ENCODE measurements around the gene TMEM222. TPM values are rescaled to one million over a fixed set of nuclear protein-coding genes. Genes with fewer than 3 reads are reported as not detected.

Gene TMEM222
- total RNA-seq, 1 experiment from 2014 or later = 38.3 TPM

- intact Hi-C loops (cut with micrococcal nuclease) = loop anchor here (1.0 kb wide), 1 partner anchor 23 kb away; the partner anchor contains the start of gene MAP3K6
- ChIA-PET CTCF (interaction anchor here (0.7 to 6.0 kb wide), 12 partner anchors 10 to 147 kb away, joined by 3 to 45 read pairs (median 6); partner anchors contain the start of genes CD164L2 and WASF2), POLR2A (interaction anchor here (0.6 to 4.4 kb wide), 21 partner anchors 9 to 332 kb away, joined by 3 to 78 read pairs (median 5); partner anchors contain the start of genes CD164L2, MAP3K6, TMEM222 and WDTC1)
- Mint-ChIP-seq H3K4me3 (ENCODE audit: unreplicated experiment) (peak overlapping the region; percentile 82), H3K27ac (ENCODE audit: low read depth, unreplicated experiment) (peak overlapping the region; percentile 95), H3K4me1 (ENCODE audit: insufficient read depth, unreplicated experiment) (peaks cover 58% of the 10 kb centered on the region), H3K9me3 (ENCODE audit: unreplicated experiment) (no peaks in the 10 kb centered on the region), H3K27me3 (ENCODE audit: insufficient read depth, unreplicated experiment) (no peaks in the 10 kb centered on the region), H3K36me3 (ENCODE audit: insufficient read depth, unreplicated experiment) (peaks cover 61% of the 10 kb centered on the region)
- TF ChIP-seq CTCF (IDR thresholded peaks at IDR 0.05; ENCODE audit: unreplicated experiment) = no peak
- peak; percentile 93 for DNase-seq (ENCODE audit: unreplicated experiment)
- no TSS peak for BruUV-seq (replicated peaks)
These were observed 21.0 kb downstream of the TMEM222 start for GRCh38 chr1:27342778-27343638.

- Mint-ChIP-seq H3K4me3 (ENCODE audit: unreplicated experiment) (peak overlapping the region; percentile 82), H3K36me3 (ENCODE audit: insufficient read depth, unreplicated experiment) (peaks cover 61% of the 10 kb centered on the region), H3K9me3 (ENCODE audit: unreplicated experiment) (no peaks in the 10 kb centered on the region), H3K4me1 (ENCODE audit: insufficient read depth, unreplicated experiment) (peaks cover 59% of the 10 kb centered on the region), H3K27ac (ENCODE audit: low read depth, unreplicated experiment) (peak overlapping the region; percentile 95), H3K27me3 (ENCODE audit: insufficient read depth, unreplicated experiment) (no peaks in the 10 kb centered on the region)
- POLR2A ChIA-PET = interaction anchor here (0.6 to 3.2 kb wide), 16 partner anchors 8 to 47 kb away, joined by 3 to 78 read pairs (median 4); partner anchors contain the start of genes CD164L2 and MAP3K6
- TF ChIP-seq CTCF (IDR thresholded peaks at IDR 0.05; ENCODE audit: unreplicated experiment) = no peak
- intact Hi-C loops (cut with micrococcal nuclease) = loop anchor here (1.0 kb wide), 1 partner anchor 23 kb away; the partner anchor contains the start of gene MAP3K6
- no peak for DNase-seq (ENCODE audit: unreplicated experiment)
- CTCF ChIA-PET = interaction anchor here (0.5 to 6.0 kb wide), 7 partner anchors 10 to 59 kb away, joined by 3 to 45 read pairs (median 5); partner anchors contain the start of gene CD164L2
- BruUV-seq (replicated peaks) = no TSS peak
These were observed 21.7 kb downstream of the TMEM222 start for GRCh38 chr1:27343639-27344025.

GRCh38 chr1:27345272-27345671 is 23.3 kb downstream of the TMEM222 start:
- Mint-ChIP-seq H3K4me1 (ENCODE audit: insufficient read depth, unreplicated experiment) (peaks cover 47% of the 10 kb centered on the region), H3K27me3 (ENCODE audit: insufficient read depth, unreplicated experiment) (no peaks in the 10 kb centered on the region), H3K27ac (ENCODE audit: low read depth, unreplicated experiment) (no peak overlapping the region), H3K4me3 (ENCODE audit: unreplicated experiment) (no peak overlapping the region), H3K9me3 (ENCODE audit: unreplicated experiment) (no peaks in the 10 kb centered on the region), H3K36me3 (ENCODE audit: insufficient read depth, unreplicated experiment) (peaks cover 69% of the 10 kb centered on the region)
- intact Hi-C loops (cut with micrococcal nuclease) = no loop called here
- ChIA-PET CTCF (interaction anchor here (0.6 to 6.0 kb wide), 6 partner anchors 12 to 790 kb away, joined by 3 to 45 read pairs (median 4); no protein-coding TSS in a partner anchor), POLR2A (interaction anchor here (0.6 kb wide), 1 partner anchor 23 kb away, joined by 3 read pairs; no protein-coding TSS in a partner anchor)
- no TSS peak for BruUV-seq (replicated peaks)
- no peak for TF ChIP-seq CTCF (IDR thresholded peaks at IDR 0.05; ENCODE audit: unreplicated experiment)
- DNase-seq (ENCODE audit: unreplicated experiment) = no peak

- intact Hi-C loops (cut with micrococcal nuclease) = no loop called here
- ChIA-PET POLR2A (interaction anchor here (0.6 to 1.0 kb wide), 5 partner anchors 10 to 38 kb away, joined by 3 to 5 read pairs (median 3); no protein-coding TSS in a partner anchor), CTCF (interaction anchor here (0.6 to 6.0 kb wide), 3 partner anchors 11 to 20 kb away, joined by 3 to 45 read pairs (median 4); partner anchors contain the start of gene MAP3K6)
- TF ChIP-seq CTCF (IDR thresholded peaks at IDR 0.05; ENCODE audit: unreplicated experiment) = no peak
- H3K9me3 Mint-ChIP-seq (ENCODE audit: unreplicated experiment) = no peaks in the 10 kb centered on the region
- no peak overlapping the region for H3K4me3 Mint-ChIP-seq (ENCODE audit: unreplicated experiment)
- peaks cover 72% of the 10 kb centered on the region for H3K36me3 Mint-ChIP-seq (ENCODE audit: insufficient read depth, unreplicated experiment)
- BruUV-seq (replicated peaks) = no TSS peak
- H3K27me3 Mint-ChIP-seq (ENCODE audit: insufficient read depth, unreplicated experiment) = no peaks in the 10 kb centered on the region
- no peak overlapping the region for H3K27ac Mint-ChIP-seq (ENCODE audit: low read depth, unreplicated experiment)
- DNase-seq (ENCODE audit: unreplicated experiment) = no peak
- H3K4me1 Mint-ChIP-seq (ENCODE audit: insufficient read depth, unreplicated experiment) = peaks cover 41% of the 10 kb centered on the region
These were observed 24.4 kb downstream of the TMEM222 start for GRCh38 chr1:27346357-27346756.
